ENCODE data around the gene WDR82.

WDR82 gene

GRCh38 chr3:52298149-52299098 is 20.0 kb upstream of the WDR82 start:
- TF ChIP-seq CTCF (conservative IDR thresholded peaks at IDR 0.05; ENCODE audit: low read depth, low read length) = peak; percentile 24
- DNase-seq (ENCODE audit: low read depth) = no peak
- peak overlapping the region; percentile 32 for H3K4me3 ChIP-seq (ENCODE audit: low read length)

- H3K4me3 ChIP-seq (ENCODE audit: low read length) = no peak overlapping the region
- DNase-seq (ENCODE audit: low read depth) = no peak
- no peak for TF ChIP-seq CTCF (conservative IDR thresholded peaks at IDR 0.05; ENCODE audit: low read depth, low read length)
Observed at GRCh38 chr3:52297242-52298148, 19.0 kb upstream of the WDR82 start.

- no peak for DNase-seq (ENCODE audit: low read depth)
Observed at GRCh38 chr3:52295671-52296208, 17.3 kb upstream of the WDR82 start.

GRCh38 chr3:52294320-52295150 is 16.1 kb upstream of the WDR82 start:
- TF ChIP-seq CTCF (conservative IDR thresholded peaks at IDR 0.05; ENCODE audit: low read depth, low read length) = no peak
- DNase-seq (ENCODE audit: low read depth) = no peak
- no peak overlapping the region for H3K4me3 ChIP-seq (ENCODE audit: low read length)

More at GRCh38 chr3:52295671-52296208, 17.3 kb upstream of the WDR82 start:
- H3K4me3 ChIP-seq (ENCODE audit: low read length) = no peak overlapping the region
- no peak for TF ChIP-seq CTCF (conservative IDR thresholded peaks at IDR 0.05; ENCODE audit: low read depth, low read length)

- no peak for DNase-seq (ENCODE audit: low read depth)
- TF ChIP-seq CTCF (conservative IDR thresholded peaks at IDR 0.05; ENCODE audit: low read depth, low read length) = no peak
Observed at GRCh38 chr3:52293491-52294319, 15.3 kb upstream of the WDR82 start.

More at GRCh38 chr3:52293491-52294319, 15.3 kb upstream of the WDR82 start:
- H3K4me3 ChIP-seq (ENCODE audit: low read length) = no peak overlapping the region

Measured in retinal pigment epithelial cell (primary cell).